H1 (cell line): ENCODE results near the gene LMTK2.

Experiments
- CHD2 ChIP-seq: IDR thresholded peaks from 2 replicates; pipeline ENCODE4 v1.6.1; 2012; ENCODE audit warnings: low read length, improper control_type of control experiment
- CTCF ChIP-seq, 3 experiments: IDR thresholded peaks; 1 replicate in 2 of 3; 2 replicates in 1 of 3; pipeline versions ENCODE4 v1.5.1 to v1.6.1; 2011; ENCODE audit warnings: low read length in 3 of 3, mild to moderate bottlenecking in 3 of 3, inconsistent platforms in 2 of 3, low read depth in 1 of 3, moderate library complexity in 1 of 3; ENCODE audit not compliant: insufficient read depth in 1 of 3; ENCODE audit errors: control extremely low read depth in 1 of 3
- EZH2 ChIP-seq: fragments of 200-600 bp; sonication (generic); IDR thresholded peaks from 2 replicates; pipeline ENCODE4 v1.7.1; 2012; ENCODE audit warnings: low read depth, mild to moderate bottlenecking, moderate library complexity, low read length, inconsistent platforms; ENCODE audit not compliant: severe bottlenecking
- HDAC2 ChIP-seq, 2 experiments: fragments of 300-600 bp in 1 of 2; sonication (generic) in 1 of 2; IDR thresholded peaks; 2 replicates each; pipeline ENCODE4 v1.6.1; 2011 to 2012; ENCODE audit warnings: low read depth in 2 of 2, low read length in 2 of 2, mild to moderate bottlenecking in 2 of 2, moderate library complexity in 2 of 2, borderline replicate concordance in 1 of 2, inconsistent platforms in 1 of 2
- NRF1 ChIP-seq: IDR thresholded peaks from 2 replicates; pipeline ENCODE4 v1.6.1; 2011; ENCODE audit warnings: mild to moderate bottlenecking, low read depth, low read length, improper control_type of control experiment
- POLR2AphosphoS5 ChIP-seq: IDR thresholded peaks from 2 replicates; pipeline ENCODE4 v1.6.1; 2011; ENCODE audit warnings: low read depth, low read length
- RAD21 ChIP-seq, 2 experiments: IDR thresholded peaks in 1 of 2; conservative IDR thresholded peaks in 1 of 2; 2 replicates each; pipeline ENCODE4 v1.6.1; 2011; ENCODE audit warnings: low read depth in 2 of 2, low read length in 2 of 2, improper control_type of control experiment in 1 of 2, inconsistent platforms in 1 of 2, mild to moderate bottlenecking in 1 of 2, moderate library complexity in 1 of 2
- RNF2 ChIP-seq: fragments of 200-900, 300-1000 bp; sonication (generic); IDR thresholded peaks from 2 replicates; pipeline ENCODE4 v1.7.1; 2016; ENCODE audit warnings: borderline replicate concordance, low read depth, mild to moderate bottlenecking, antibody characterized with exemption, low read length; ENCODE audit not compliant: poor library complexity, severe bottlenecking; ENCODE audit errors: missing control alignments
- SP1 ChIP-seq: IDR thresholded peaks from 2 replicates; pipeline ENCODE4 v1.6.1; 2011; ENCODE audit warnings: low read depth, low read length
- YY1 ChIP-seq: IDR thresholded peaks from 2 replicates; pipeline ENCODE4 v1.6.1; 2011; ENCODE audit warnings: low read depth, mild to moderate bottlenecking, low read length

GRCh38 chr7:98256431-98256830 is 149.8 kb downstream of the LMTK2 start:
- no peak for TF ChIP-seq RNF2
- no peak for TF ChIP-seq YY1
- TF ChIP-seq NRF1, result no peak
- TF ChIP-seq CTCF (IDR thresholded peaks at IDR 0.05; ENCODE audit: control extremely low read depth in 1 of 3, insufficient read depth in 1 of 3, low read depth in 1 of 3, low read length in 3 of 3), result no peak
- TF ChIP-seq RAD21 (IDR thresholded peaks at IDR 0.05 in 1 of 2, conservative IDR thresholded peaks at IDR 0.05 in 1 of 2; ENCODE audit: low read depth in 2 of 2, low read length in 2 of 2), result no peak
- no peak for TF ChIP-seq HDAC2 (IDR thresholded peaks at IDR 0.05; ENCODE audit: borderline replicate concordance in 1 of 2, low read depth in 2 of 2, low read length in 2 of 2)
- TF ChIP-seq EZH2, result no peak
- no peak for TF ChIP-seq POLR2AphosphoS5
- TF ChIP-seq SP1, result no peak
- TF ChIP-seq CHD2, result no peak
